ENCODE results near the gene ABITRAM.

- TF ChIP-seq POLR2A (IDR thresholded peaks at IDR 0.05) (no peak), POLR2AphosphoS5 (IDR thresholded peaks at IDR 0.05) (no peak)
- TF ChIP-seq, protein P1, sequence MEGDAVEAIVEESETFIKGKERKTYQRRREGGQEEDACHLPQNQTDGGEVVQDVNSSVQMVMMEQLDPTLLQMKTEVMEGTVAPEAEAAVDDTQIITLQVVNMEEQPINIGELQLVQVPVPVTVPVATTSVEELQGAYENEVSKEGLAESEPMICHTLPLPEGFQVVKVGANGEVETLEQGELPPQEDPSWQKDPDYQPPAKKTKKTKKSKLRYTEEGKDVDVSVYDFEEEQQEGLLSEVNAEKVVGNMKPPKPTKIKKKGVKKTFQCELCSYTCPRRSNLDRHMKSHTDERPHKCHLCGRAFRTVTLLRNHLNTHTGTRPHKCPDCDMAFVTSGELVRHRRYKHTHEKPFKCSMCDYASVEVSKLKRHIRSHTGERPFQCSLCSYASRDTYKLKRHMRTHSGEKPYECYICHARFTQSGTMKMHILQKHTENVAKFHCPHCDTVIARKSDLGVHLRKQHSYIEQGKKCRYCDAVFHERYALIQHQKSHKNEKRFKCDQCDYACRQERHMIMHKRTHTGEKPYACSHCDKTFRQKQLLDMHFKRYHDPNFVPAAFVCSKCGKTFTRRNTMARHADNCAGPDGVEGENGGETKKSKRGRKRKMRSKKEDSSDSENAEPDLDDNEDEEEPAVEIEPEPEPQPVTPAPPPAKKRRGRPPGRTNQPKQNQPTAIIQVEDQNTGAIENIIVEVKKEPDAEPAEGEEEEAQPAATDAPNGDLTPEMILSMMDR (IDR thresholded peaks at IDR 0.05): no peak
These were observed 17.4 kb downstream of the ABITRAM start for GRCh38 chr9:108951578-108951977.
